Transverse colon (tissue), 4 donors: Measurements from ENCODE around the gene EFCAB8. TPM values are rescaled to one million over a fixed set of nuclear protein-coding genes. Genes with fewer than 3 reads are reported as not detected.
"Not testable (repeated sequence)": the region's sequence is repeated elsewhere in the genome, so short reads cannot be mapped to it uniquely, and the experiment has no call there.

Source experiments
- DNase-seq: peaks from one replicate; pipeline ENCODE4 v3.0.0-alpha.2; 2019
- H3K27ac ChIP-seq, 4 donors: fragments of 200-600 bp; sonication (generic); 2 replicates each; pipeline ENCODE4 v1.5.1; 2016 to 2018; ENCODE audit warnings: inconsistent platforms in 4 of 4
- H3K27me3 ChIP-seq: fragments of 200-600 bp; sonication (generic); 2 replicates; pipeline ENCODE4 v1.5.1; 2017; ENCODE audit warnings: inconsistent platforms
- H3K36me3 ChIP-seq, 4 donors: fragments of 200-600 bp; sonication (generic); 2 replicates each; pipeline ENCODE4 v1.5.1; 2017 to 2019; ENCODE audit warnings: inconsistent platforms in 4 of 4
- H3K4me1 ChIP-seq, 4 donors: fragments of 200-600 bp; sonication (generic); 2 replicates each; pipeline ENCODE4 v1.5.1; 2017 to 2020; ENCODE audit warnings: inconsistent platforms in 4 of 4
- H3K4me3 ChIP-seq, 4 donors: fragments of 200-600 bp; sonication (generic); 1 replicate in 1 of 4; 2 replicates in 3 of 4; pipeline versions ENCODE4 v1.5.1 to v1.6.1; 2017 to 2019; ENCODE audit warnings: inconsistent platforms in 4 of 4
- H3K9me3 ChIP-seq, 2 donors: fragments of 200-600 bp; sonication (generic); 2 replicates each; pipeline ENCODE4 v1.5.1; 2017 to 2019; ENCODE audit warnings: inconsistent platforms in 2 of 2
- EP300 ChIP-seq: sonication (generic); formaldehyde crosslinking; IDR thresholded peaks from one replicate; pipeline ENCODE4 v1.6.1; 2017; ENCODE audit warnings: antibody characterized with exemption, low read depth
- POLR2A ChIP-seq: fragments of 450-650 bp; IDR thresholded peaks from one replicate; pipeline ENCODE4 v1.6.1; 2016; ENCODE audit warnings: antibody characterized with exemption, mild to moderate bottlenecking, moderate library complexity
- POLR2AphosphoS5 ChIP-seq, 3 donors: sonication (generic); formaldehyde crosslinking; IDR thresholded peaks; one replicate each; pipeline ENCODE4 v1.6.1; 2016; ENCODE audit warnings: antibody characterized with exemption in 3 of 3
- WGBS, 2 donors: methylation state at CpG; one replicate each; pipeline ENCODE4 v1.1.5; 2018; ENCODE audit warnings: low coverage in 1 of 2; 5-methylcytosine and 5-hydroxymethylcytosine counted together
- in situ Hi-C, 4 donors: fragments of 200-750 bp; cut with MboI; loops; one replicate each; pipeline versions ENCODE4 v1.15.0 to v1.15.1; 2017; ENCODE audit warnings: low sequenced_read_pairs in 3 of 4, low pct_ligation_motif_present in 1 of 4, low pct_unique_long_range_greater_than_20kb in 1 of 4
- intact Hi-C: fragments of 100-400 bp; cut with DNase I; formaldehyde crosslinking; loops from one replicate; pipeline ENCODE4 v1.15.1; 2023; ENCODE audit warnings: low total_unique reads
- total RNA-seq, 4 donors: library from RNA; depleted of rRNA; stranded (reverse); fragments of >200 nt; gene quantifications; one replicate each; pipeline ENCODE4 v1.1.0, GENCODE V29; 2016
- TF ChIP-seq, protein P1 (sequence below), 5 experiments: fragments of 200-600 bp in 3 of 5; fragments of 450-650 bp in 2 of 5; sonication (generic) in 3 of 5; IDR thresholded peaks; 1 replicate in 2 of 5; 2 replicates in 3 of 5; pipeline ENCODE4 v1.5.1; 2016 to 2017; ENCODE audit warnings: antibody characterized with exemption in 5 of 5, inconsistent platforms in 3 of 5, mild to moderate bottlenecking in 2 of 5, moderate library complexity in 1 of 5

Gene EFCAB8
- total RNA-seq, 4 donors from 2014 or later, result 0.14 TPM; not detected in 3

DNA sequence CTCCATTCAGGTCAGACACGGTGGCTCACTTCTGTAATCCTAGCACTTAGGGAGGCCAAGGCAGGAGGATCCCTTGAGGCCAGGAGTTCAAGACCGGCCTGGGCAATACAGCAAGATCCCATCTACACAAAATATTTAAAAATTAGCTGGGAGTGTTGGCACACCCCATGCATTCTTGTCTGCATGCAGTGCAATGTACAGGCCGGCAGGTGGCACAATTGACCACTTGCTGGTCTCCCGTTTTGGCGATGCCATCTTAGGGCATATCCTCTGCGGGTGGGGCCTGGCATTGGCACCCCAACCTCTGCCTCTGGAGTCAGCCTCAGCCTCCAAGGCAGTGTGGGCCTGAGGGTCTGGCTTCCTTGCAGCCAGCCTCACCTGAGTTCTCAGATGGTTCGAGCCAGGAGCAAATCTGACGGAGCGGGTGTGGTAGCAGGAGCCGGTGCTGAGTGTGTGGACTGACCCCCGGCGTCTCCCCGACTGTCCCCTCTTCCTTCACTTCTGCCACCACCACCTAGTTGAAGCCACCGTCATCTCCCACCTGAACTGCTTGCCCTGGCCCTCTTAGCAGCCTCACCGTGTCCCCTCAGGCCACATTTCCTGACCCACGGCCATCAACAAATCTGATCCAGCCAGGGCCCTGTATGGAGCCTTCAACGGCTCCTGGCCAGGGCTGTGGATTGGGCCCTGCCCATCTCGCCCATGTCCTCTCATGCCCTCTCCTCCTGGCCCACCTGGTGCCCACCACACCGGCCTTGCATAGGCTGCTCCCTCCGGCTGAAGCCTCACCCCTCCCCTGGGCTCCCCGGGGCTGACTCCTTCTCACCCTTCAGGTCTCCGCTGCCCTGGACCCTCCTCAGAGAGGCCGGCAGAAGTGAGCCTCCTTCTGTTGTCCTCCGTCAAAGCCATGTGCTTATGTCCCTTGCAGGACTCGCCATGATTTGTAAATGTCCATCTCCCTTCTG, 44.0 kb downstream of the EFCAB8 start:
- H3K27me3 ChIP-seq, result no peaks in the 10 kb centered on the region
- 64% methylated on average over 23 of the region's 25 CpGs; no CpG with 5 or more reads in 1 of the 2 donors for WGBS, 2 donors
- TF ChIP-seq EP300, result no peak
- TF ChIP-seq POLR2AphosphoS5 (IDR thresholded peaks at IDR 0.05), result no peak
- TF ChIP-seq POLR2A, result no peak
- TF ChIP-seq, protein P1, sequence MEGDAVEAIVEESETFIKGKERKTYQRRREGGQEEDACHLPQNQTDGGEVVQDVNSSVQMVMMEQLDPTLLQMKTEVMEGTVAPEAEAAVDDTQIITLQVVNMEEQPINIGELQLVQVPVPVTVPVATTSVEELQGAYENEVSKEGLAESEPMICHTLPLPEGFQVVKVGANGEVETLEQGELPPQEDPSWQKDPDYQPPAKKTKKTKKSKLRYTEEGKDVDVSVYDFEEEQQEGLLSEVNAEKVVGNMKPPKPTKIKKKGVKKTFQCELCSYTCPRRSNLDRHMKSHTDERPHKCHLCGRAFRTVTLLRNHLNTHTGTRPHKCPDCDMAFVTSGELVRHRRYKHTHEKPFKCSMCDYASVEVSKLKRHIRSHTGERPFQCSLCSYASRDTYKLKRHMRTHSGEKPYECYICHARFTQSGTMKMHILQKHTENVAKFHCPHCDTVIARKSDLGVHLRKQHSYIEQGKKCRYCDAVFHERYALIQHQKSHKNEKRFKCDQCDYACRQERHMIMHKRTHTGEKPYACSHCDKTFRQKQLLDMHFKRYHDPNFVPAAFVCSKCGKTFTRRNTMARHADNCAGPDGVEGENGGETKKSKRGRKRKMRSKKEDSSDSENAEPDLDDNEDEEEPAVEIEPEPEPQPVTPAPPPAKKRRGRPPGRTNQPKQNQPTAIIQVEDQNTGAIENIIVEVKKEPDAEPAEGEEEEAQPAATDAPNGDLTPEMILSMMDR (IDR thresholded peaks at IDR 0.05), result peak; percentile 81 to 92 (median 88)
- no peak overlapping the region for H3K27ac ChIP-seq
- H3K9me3 ChIP-seq, result no peaks in the 10 kb centered on the region
- no peaks in the 10 kb centered on the region for H3K4me1 ChIP-seq
- H3K36me3 ChIP-seq, result no peaks in the 10 kb centered on the region
- in situ Hi-C loops, result loop anchor here in 3 of 4 donors (5.0 to 25.0 kb wide), 3 partner anchors 392 to 410 kb away; no protein-coding TSS in a partner anchor
- peak; percentile 44 for DNase-seq
- intact Hi-C loops, result no loop called here
- H3K4me3 ChIP-seq, result no peak overlapping the region

GRCh38 chr20:32903666-32904175, 45.0 kb downstream of the EFCAB8 start:
- intact Hi-C loops (no loop called here), in situ Hi-C loops (loop anchor here in 3 of 4 donors (5.0 to 25.0 kb wide), 3 partner anchors 391 to 409 kb away; no protein-coding TSS in a partner anchor)
- DNase-seq, result no peak
- Histone ChIP-seq H3K27me3 (no peaks in the 10 kb centered on the region), H3K4me1 (no peaks in the 10 kb centered on the region), H3K27ac (no peak overlapping the region), H3K36me3 (no peaks in the 10 kb centered on the region), H3K9me3 (no peaks in the 10 kb centered on the region), H3K4me3 (no peak overlapping the region)
- 90 to 100% methylated on average over 3 to 5 of the region's 5 CpGs for WGBS, 2 donors
- TF ChIP-seq POLR2A, result no peak
- no peak for TF ChIP-seq POLR2AphosphoS5 (IDR thresholded peaks at IDR 0.05)
- TF ChIP-seq, protein P1 (IDR thresholded peaks at IDR 0.05), result no peak
- TF ChIP-seq EP300, result no peak

GRCh38 chr20:32904678-32905077, 46.0 kb downstream of the EFCAB8 start:
- not testable (repeated sequence) for H3K27me3 ChIP-seq, H3K4me3 ChIP-seq, H3K9me3 ChIP-seq, DNase-seq, H3K27ac ChIP-seq, H3K4me1 ChIP-seq, H3K36me3 ChIP-seq
- intact Hi-C loops (loop anchor here (5.0 kb wide), 1 partner anchor 388 kb away; no protein-coding TSS in a partner anchor), in situ Hi-C loops (loop anchor here in 3 of 4 donors (5.0 to 25.0 kb wide), 3 partner anchors 390 to 408 kb away; no protein-coding TSS in a partner anchor)
- WGBS, 2 donors, result 80 to 88% methylated on average over 1 to 6 of the region's 7 CpGs

GRCh38 chr20:32906200-32906599, 47.5 kb downstream of the EFCAB8 start:
- TF ChIP-seq, protein P1 (IDR thresholded peaks at IDR 0.05), result no peak
- TF ChIP-seq POLR2AphosphoS5 (IDR thresholded peaks at IDR 0.05), result no peak
- no peak for TF ChIP-seq POLR2A
- TF ChIP-seq EP300, result no peak
- in situ Hi-C loops, result loop anchor here in 2 of 4 donors (10.0 to 25.0 kb wide), 2 partner anchors 389 to 406 kb away; no protein-coding TSS in a partner anchor
- Histone ChIP-seq H3K36me3 (no peaks in the 10 kb centered on the region), H3K9me3 (no peaks in the 10 kb centered on the region), H3K27ac (no peak overlapping the region), H3K4me3 (no peak overlapping the region), H3K4me1 (no peaks in the 10 kb centered on the region), H3K27me3 (no peaks in the 10 kb centered on the region)
- intact Hi-C loops, result loop anchor here (5.0 kb wide), 1 partner anchor 386 kb away; no protein-coding TSS in a partner anchor
- no peak for DNase-seq
- WGBS, 2 donors, result 33% methylated on average over 4 of the region's 4 CpGs; no CpG with 5 or more reads in 1 of the 2 donors
